HEK293 (cell line): ENCODE data around the gene HSD17B7.
A peak's percentile ranks its signal among the peaks of the same experiment; 100 is the strongest.

Experiments used
- ELK4 ChIP-seq: IDR thresholded peaks from 2 replicates; pipeline ENCODE4 v1.6.1; 2011; ENCODE audit warnings: mild to moderate bottlenecking, low read depth, low read length, borderline replicate concordance
- HIC1 ChIP-seq: fragments of 450-650 bp; formaldehyde crosslinking; IDR thresholded peaks from 2 replicates; pipeline ENCODE4 v1.5.1; 2016; ENCODE audit warnings: missing biosample characterization, missing genetic modification characterization
- KLF16 ChIP-seq: fragments of 450-650 bp; formaldehyde crosslinking; IDR thresholded peaks from 2 replicates; pipeline ENCODE4 v1.5.1; 2017; ENCODE audit warnings: missing biosample characterization, missing genetic modification characterization
- KLF7 ChIP-seq: fragments of 450-650 bp; formaldehyde crosslinking; IDR thresholded peaks from 2 replicates; pipeline ENCODE4 v1.5.1; 2016; ENCODE audit warnings: missing biosample characterization, missing genetic modification characterization, borderline replicate concordance
- OSR2 ChIP-seq: fragments of 450-650 bp; formaldehyde crosslinking; IDR thresholded peaks from 2 replicates; pipeline ENCODE4 v1.5.1; 2016; ENCODE audit warnings: missing biosample characterization, missing genetic modification characterization
- SCRT1 ChIP-seq: fragments of 450-650 bp; formaldehyde crosslinking; IDR thresholded peaks from 2 replicates; pipeline ENCODE4 v1.5.1; 2016; ENCODE audit warnings: missing biosample characterization, missing genetic modification characterization, borderline replicate concordance
- SP3 ChIP-seq: fragments of 450-650 bp; formaldehyde crosslinking; IDR thresholded peaks from 2 replicates; pipeline ENCODE4 v1.5.1; 2016; ENCODE audit warnings: missing biosample characterization, missing genetic modification characterization
- ZBTB8A ChIP-seq: fragments of 450-650 bp; formaldehyde crosslinking; IDR thresholded peaks from 2 replicates; pipeline ENCODE4 v1.5.1; 2016; ENCODE audit warnings: missing biosample characterization, missing genetic modification characterization
- ZFP3 ChIP-seq: fragments of 450-650 bp; formaldehyde crosslinking; IDR thresholded peaks from 2 replicates; pipeline ENCODE4 v1.5.1; 2016; ENCODE audit warnings: low read depth, missing biosample characterization, missing genetic modification characterization
- ZNF26 ChIP-seq: fragments of 450-650 bp; formaldehyde crosslinking; IDR thresholded peaks from 2 replicates; pipeline ENCODE4 v1.5.1; 2016; ENCODE audit warnings: missing biosample characterization, missing genetic modification characterization
- ZNF354C ChIP-seq: fragments of 450-650 bp; formaldehyde crosslinking; IDR thresholded peaks from 2 replicates; pipeline ENCODE4 v1.5.1; 2016; ENCODE audit warnings: missing biosample characterization, missing genetic modification characterization, low read depth, borderline replicate concordance
- ZNF423 ChIP-seq: fragments of 450-650 bp; formaldehyde crosslinking; IDR thresholded peaks from 2 replicates; pipeline ENCODE4 v1.5.1; 2016; ENCODE audit warnings: missing biosample characterization, missing genetic modification characterization
- ZNF433 ChIP-seq: fragments of 450-650 bp; formaldehyde crosslinking; IDR thresholded peaks from 2 replicates; pipeline ENCODE4 v1.5.1; 2016; ENCODE audit warnings: missing biosample characterization, missing genetic modification characterization, low read depth
- ZNF488 ChIP-seq: fragments of 450-650 bp; formaldehyde crosslinking; IDR thresholded peaks from 2 replicates; pipeline ENCODE4 v1.5.1; 2016; ENCODE audit warnings: missing biosample characterization, missing genetic modification characterization
- ZNF518A ChIP-seq: fragments of 450-650 bp; formaldehyde crosslinking; conservative IDR thresholded peaks from 2 replicates; pipeline ENCODE4 v1.5.1; 2016; ENCODE audit warnings: low read depth, missing biosample characterization, missing genetic modification characterization
- ZNF521 ChIP-seq: fragments of 450-650 bp; formaldehyde crosslinking; IDR thresholded peaks from 2 replicates; pipeline ENCODE4 v1.5.1; 2017; ENCODE audit warnings: missing biosample characterization, mild to moderate bottlenecking, missing genetic modification characterization
- ZNF558 ChIP-seq: fragments of 450-650 bp; formaldehyde crosslinking; IDR thresholded peaks from 2 replicates; pipeline ENCODE4 v1.5.1; 2016; ENCODE audit warnings: missing biosample characterization, missing genetic modification characterization
- ZNF560 ChIP-seq: fragments of 450-650 bp; formaldehyde crosslinking; IDR thresholded peaks from 2 replicates; pipeline ENCODE4 v1.5.1; 2017; ENCODE audit warnings: missing biosample characterization, missing genetic modification characterization, borderline replicate concordance
- ZNF600 ChIP-seq: fragments of 450-650 bp; formaldehyde crosslinking; IDR thresholded peaks from 2 replicates; pipeline ENCODE4 v1.5.1; 2016; ENCODE audit warnings: missing biosample characterization, missing genetic modification characterization
- ZNF776 ChIP-seq: fragments of 450-650 bp; formaldehyde crosslinking; IDR thresholded peaks from 2 replicates; pipeline ENCODE4 v1.5.0; 2017; ENCODE audit warnings: missing biosample characterization, missing genetic modification characterization, borderline replicate concordance
- ZNF843 ChIP-seq: fragments of 450-650 bp; formaldehyde crosslinking; IDR thresholded peaks from 2 replicates; pipeline ENCODE4 v1.5.1; 2016; ENCODE audit warnings: missing biosample characterization, missing genetic modification characterization
- TF ChIP-seq, protein P1 (sequence below): fragments of 450-650 bp; formaldehyde crosslinking; conservative IDR thresholded peaks from 2 replicates; pipeline ENCODE4 v1.5.1; 2016; ENCODE audit warnings: low read depth, missing biosample characterization, missing genetic modification characterization
- TF ChIP-seq, protein P2 (sequence below): fragments of 450-650 bp; formaldehyde crosslinking; IDR thresholded peaks from 2 replicates; pipeline ENCODE4 v1.5.1; 2016; ENCODE audit warnings: missing biosample characterization, missing genetic modification characterization

HSD17B7 gene

GRCh38 chr1:162854245-162854882 lies 63.9 kb downstream of the HSD17B7 start (continued):
- TF ChIP-seq, protein P1, sequence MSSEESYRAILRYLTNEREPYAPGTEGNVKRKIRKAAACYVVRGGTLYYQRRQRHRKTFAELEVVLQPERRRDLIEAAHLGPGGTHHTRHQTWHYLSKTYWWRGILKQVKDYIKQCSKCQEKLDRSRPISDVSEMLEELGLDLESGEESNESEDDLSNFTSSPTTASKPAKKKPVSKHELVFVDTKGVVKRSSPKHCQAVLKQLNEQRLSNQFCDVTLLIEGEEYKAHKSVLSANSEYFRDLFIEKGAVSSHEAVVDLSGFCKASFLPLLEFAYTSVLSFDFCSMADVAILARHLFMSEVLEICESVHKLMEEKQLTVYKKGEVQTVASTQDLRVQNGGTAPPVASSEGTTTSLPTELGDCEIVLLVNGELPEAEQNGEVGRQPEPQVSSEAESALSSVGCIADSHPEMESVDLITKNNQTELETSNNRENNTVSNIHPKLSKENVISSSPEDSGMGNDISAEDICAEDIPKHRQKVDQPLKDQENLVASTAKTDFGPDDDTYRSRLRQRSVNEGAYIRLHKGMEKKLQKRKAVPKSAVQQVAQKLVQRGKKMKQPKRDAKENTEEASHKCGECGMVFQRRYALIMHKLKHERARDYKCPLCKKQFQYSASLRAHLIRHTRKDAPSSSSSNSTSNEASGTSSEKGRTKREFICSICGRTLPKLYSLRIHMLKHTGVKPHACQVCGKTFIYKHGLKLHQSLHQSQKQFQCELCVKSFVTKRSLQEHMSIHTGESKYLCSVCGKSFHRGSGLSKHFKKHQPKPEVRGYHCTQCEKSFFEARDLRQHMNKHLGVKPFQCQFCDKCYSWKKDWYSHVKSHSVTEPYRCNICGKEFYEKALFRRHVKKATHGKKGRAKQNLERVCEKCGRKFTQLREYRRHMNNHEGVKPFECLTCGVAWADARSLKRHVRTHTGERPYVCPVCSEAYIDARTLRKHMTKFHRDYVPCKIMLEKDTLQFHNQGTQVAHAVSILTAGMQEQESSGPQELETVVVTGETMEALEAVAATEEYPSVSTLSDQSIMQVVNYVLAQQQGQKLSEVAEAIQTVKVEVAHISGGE (tag by site-specific recombination) = no peak
- TF ChIP-seq ZFP3 (tag by site-specific recombination) (no peak), ZNF843 (tag by site-specific recombination) (no peak), SCRT1 (tag by site-specific recombination) (no peak), OSR2 (tag by site-specific recombination) (no peak), ZNF560 (no peak), ZNF600 (no peak), ZNF558 (no peak), ZNF26 (tag by site-specific recombination) (no peak), ZBTB8A (no peak), ZNF518A (tag by site-specific recombination) (0 out of 2 replicates have a peak, but pooled peaks have one; percentile 27), ZNF423 (tag by site-specific recombination) (no peak), ZNF776 (tag by site-specific recombination) (no peak), ZNF354C (tag by site-specific recombination) (no peak), ZNF521 (tag by site-specific recombination) (no peak), ZNF488 (tag by site-specific recombination) (no peak), ELK4 (no peak), HIC1 (no peak), KLF16 (tag by site-specific recombination) (no peak), SP3 (tag by site-specific recombination) (no peak), ZNF433 (tag by site-specific recombination) (no peak), KLF7 (tag by site-specific recombination) (no peak)
- TF ChIP-seq, protein P2, sequence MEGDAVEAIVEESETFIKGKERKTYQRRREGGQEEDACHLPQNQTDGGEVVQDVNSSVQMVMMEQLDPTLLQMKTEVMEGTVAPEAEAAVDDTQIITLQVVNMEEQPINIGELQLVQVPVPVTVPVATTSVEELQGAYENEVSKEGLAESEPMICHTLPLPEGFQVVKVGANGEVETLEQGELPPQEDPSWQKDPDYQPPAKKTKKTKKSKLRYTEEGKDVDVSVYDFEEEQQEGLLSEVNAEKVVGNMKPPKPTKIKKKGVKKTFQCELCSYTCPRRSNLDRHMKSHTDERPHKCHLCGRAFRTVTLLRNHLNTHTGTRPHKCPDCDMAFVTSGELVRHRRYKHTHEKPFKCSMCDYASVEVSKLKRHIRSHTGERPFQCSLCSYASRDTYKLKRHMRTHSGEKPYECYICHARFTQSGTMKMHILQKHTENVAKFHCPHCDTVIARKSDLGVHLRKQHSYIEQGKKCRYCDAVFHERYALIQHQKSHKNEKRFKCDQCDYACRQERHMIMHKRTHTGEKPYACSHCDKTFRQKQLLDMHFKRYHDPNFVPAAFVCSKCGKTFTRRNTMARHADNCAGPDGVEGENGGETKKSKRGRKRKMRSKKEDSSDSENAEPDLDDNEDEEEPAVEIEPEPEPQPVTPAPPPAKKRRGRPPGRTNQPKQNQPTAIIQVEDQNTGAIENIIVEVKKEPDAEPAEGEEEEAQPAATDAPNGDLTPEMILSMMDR (tag by site-specific recombination) = peak; percentile 36; the same call in 1 of the 2 replicates
